K562 (cell line): Measurements from ENCODE around the gene FAM120B. TPM values are rescaled to one million over a fixed set of nuclear protein-coding genes. Genes with fewer than 3 reads are reported as not detected.

Experiments used
- BHLHE40 ChIP-seq: IDR thresholded peaks from 2 replicates; pipeline ENCODE4 v1.6.1; 2011; ENCODE audit warnings: low read length, improper control_type of control experiment
- EGR1 ChIP-seq: fragments of 450-650 bp; conservative IDR thresholded peaks from 2 replicates; pipeline ENCODE4 v1.6.1; 2017; ENCODE audit warnings: mild to moderate bottlenecking
- HCFC1 ChIP-seq: IDR thresholded peaks from 2 replicates; pipeline ENCODE4 v1.6.1; 2012; ENCODE audit warnings: low read depth, low read length, improper control_type of control experiment
- HMG20A ChIP-seq: fragments of 450-650 bp; formaldehyde crosslinking; conservative IDR thresholded peaks from 2 replicates; pipeline ENCODE4 v1.4.0; 2020; ENCODE audit warnings: mild to moderate bottlenecking, mixed read lengths
- IFI16 ChIP-seq: fragments of 250-450 bp; sonication (Bioruptor Pico); IDR thresholded peaks from 2 replicates; pipeline ENCODE4 v2.1.2; 2022; ENCODE audit warnings: mild to moderate bottlenecking, inconsistent platforms
- KAT7 ChIP-seq: sonication (generic); formaldehyde crosslinking; IDR thresholded peaks from 2 replicates; pipeline ENCODE4 v1.8.0; 2022; ENCODE audit warnings: missing genetic modification reagents, mild to moderate bottlenecking, borderline replicate concordance
- KLF16 ChIP-seq: IDR thresholded peaks from 2 replicates; pipeline ENCODE4 v1.6.1; 2016; ENCODE audit warnings: antibody characterized with exemption
- MAFG ChIP-seq: fragments of 450-650 bp; conservative IDR thresholded peaks from 2 replicates; pipeline ENCODE4 v1.6.1; 2016; ENCODE audit warnings: missing genetic modification characterization, missing compliant biosample characterization
- MECOM ChIP-seq: fragments of 250-450 bp; sonication (Bioruptor Pico); IDR thresholded peaks from 2 replicates; pipeline ENCODE4 v1.8.0; 2022; ENCODE audit warnings: inconsistent platforms
- MTA2 ChIP-seq: fragments of 450-650 bp; IDR thresholded peaks from 2 replicates; pipeline ENCODE4 v1.6.1; 2016; ENCODE audit warnings: low read depth
- NCOR1 ChIP-seq: fragments of 450-650 bp; IDR thresholded peaks from 2 replicates; pipeline ENCODE4 v1.6.1; 2016; ENCODE audit warnings: mild to moderate bottlenecking, moderate library complexity
- NFYB ChIP-seq: IDR thresholded peaks from 2 replicates; pipeline ENCODE4 v1.6.1; 2011; ENCODE audit warnings: mild to moderate bottlenecking, moderate library complexity; ENCODE audit not compliant: insufficient read length; ENCODE audit errors: extremely low read depth
- PHTF2 ChIP-seq: fragments of 250-450 bp; sonication (Bioruptor Pico); IDR thresholded peaks from 2 replicates; pipeline ENCODE4 v1.5.0; 2021; ENCODE audit warnings: mild to moderate bottlenecking
- SIRT6 ChIP-seq: IDR thresholded peaks from one replicate; pipeline ENCODE4 v1.6.1; 2012; ENCODE audit warnings: low read depth, mild to moderate bottlenecking, control low read depth, inconsistent platforms, low read length, moderate library complexity
- SPI1 ChIP-seq: IDR thresholded peaks from 2 replicates; pipeline ENCODE4 v1.6.1; 2011; ENCODE audit warnings: low read depth, low read length, control low read depth, borderline replicate concordance
- SRSF1 ChIP-seq: fragments of 200-400 bp; formaldehyde crosslinking; IDR thresholded peaks from 2 replicates; pipeline ENCODE4 v1.6.1; 2017; ENCODE audit warnings: mild to moderate bottlenecking, low read depth, low read length, moderate library complexity
- ZNF354B ChIP-seq: fragments of 250-450 bp; sonication (Bioruptor Pico); IDR thresholded peaks from 2 replicates; pipeline ENCODE4 v1.4.0; 2020
- ZNF764 ChIP-seq: fragments of 250-450 bp; sonication (Bioruptor Pico); IDR thresholded peaks from 2 replicates; pipeline ENCODE4 v1.4.0; 2020; ENCODE audit warnings: low read depth, mild to moderate bottlenecking, moderate library complexity
- polyA plus RNA-seq, 8 experiments: library from polyadenylated mRNA; depleted of rRNA in 4 of 8; stranded (reverse) in 5 of 8; unstranded in 3 of 8; fragments of >200 nt; fragmentation: Nextera tagmentation in 2 of 8; fragmentation: Illumina TruSeq in 1 of 8; extraction: Ambion mirVana in 2 of 8; extraction: Trizol in 1 of 8; gene quantifications; 2 replicates each; pipeline versions ENCODE4 v1.2.1 to v1.2.3, GENCODE V29; 2011 to 2014; ENCODE audit warnings: inconsistent platforms in 1 of 8, missing spikeins in 1 of 8
- total RNA-seq, 7 experiments: library from RNA; depleted of rRNA in 6 of 7; stranded (reverse); fragments of >200 nt in 6 of 7; fragmentation: Illumina TruSeq in 2 of 7; extraction: Trizol in 2 of 7; gene quantifications; 2 replicates each; pipeline versions ENCODE4 v1.2.1 to v1.2.3, GENCODE V29; 2011 to 2021; ENCODE audit warnings: low replicate concordance in 1 of 7
- TF ChIP-seq, protein P1 (sequence below): fragments of 250-450 bp; sonication (Bioruptor Pico); IDR thresholded peaks from 2 replicates; pipeline ENCODE4 v1.4.0; 2020; ENCODE audit warnings: mild to moderate bottlenecking, moderate library complexity
- TF ChIP-seq, protein P2 (sequence below): fragments of 250-450 bp; sonication (Bioruptor Pico); IDR thresholded peaks from 2 replicates; pipeline ENCODE4 v1.9.0; 2021; ENCODE audit warnings: mild to moderate bottlenecking
- TF ChIP-seq, protein P3 (sequence below): sonication (generic); formaldehyde crosslinking; IDR thresholded peaks from 2 replicates; pipeline ENCODE4 v1.8.0; 2022; ENCODE audit warnings: mild to moderate bottlenecking, missing genetic modification reagents, borderline replicate concordance
- TF ChIP-seq, protein P4 (sequence below): fragments of 200-800 bp; sonication (Bioruptor generic); IDR thresholded peaks from 2 replicates; pipeline ENCODE4 v1.6.1; 2017; ENCODE audit warnings: missing genetic modification characterization, missing compliant biosample characterization
- TF ChIP-seq, protein P5 (sequence below): IDR thresholded peaks from 2 replicates; pipeline ENCODE4 v1.6.1; 2011; ENCODE audit not compliant: insufficient read length; ENCODE audit errors: extremely low read depth

Gene FAM120B
- total and polyA plus RNA-seq, 9 of the 15 experiments (the other 6 are each of a cell fraction or from before 2014, with no cell fraction given), result 3.5 to 22.6 (median 14.7) TPM

DNA sequence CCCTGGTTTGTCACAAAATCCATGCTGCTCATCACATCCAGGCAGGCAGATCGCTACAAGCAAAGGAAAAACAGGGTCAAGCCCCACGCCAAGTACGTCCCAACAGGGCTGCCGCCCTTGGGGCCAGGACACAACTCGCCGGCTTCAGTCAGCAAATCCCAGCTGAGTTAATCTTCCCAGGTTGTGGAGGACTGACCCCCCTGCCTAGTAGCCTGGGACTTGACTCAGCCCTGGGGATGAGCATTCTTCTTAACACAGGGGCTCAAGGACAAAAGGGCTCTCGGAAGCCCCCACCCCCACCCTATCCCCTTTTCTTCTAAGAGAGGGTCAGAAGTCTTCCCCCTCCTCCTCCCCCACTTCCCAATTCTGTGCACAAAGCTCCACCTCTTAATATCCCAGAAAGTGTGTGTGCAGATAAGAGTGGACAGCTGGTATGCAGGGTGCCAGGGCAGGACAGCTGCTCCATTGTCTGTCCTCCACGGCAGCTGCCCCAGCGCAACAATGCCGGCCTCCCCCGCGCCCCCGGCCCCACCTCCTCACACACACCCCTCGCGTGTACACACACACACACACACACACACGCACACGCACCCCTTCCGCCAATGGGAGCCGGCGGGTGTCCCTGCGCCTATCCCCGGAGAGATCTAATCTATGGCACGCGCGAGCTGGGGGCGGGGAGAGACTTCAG is 20.2 kb upstream of the FAM120B start (continued):
- no peak for TF ChIP-seq ZNF764 (CRISPR knock-in tag)
- TF ChIP-seq MAFG (tag), result no peak
- TF ChIP-seq KAT7 (CRISPR knock-in tag), result no peak
- TF ChIP-seq SRSF1, result no peak
- TF ChIP-seq ZNF354B (CRISPR knock-in tag), result no peak
- TF ChIP-seq, protein P1, sequence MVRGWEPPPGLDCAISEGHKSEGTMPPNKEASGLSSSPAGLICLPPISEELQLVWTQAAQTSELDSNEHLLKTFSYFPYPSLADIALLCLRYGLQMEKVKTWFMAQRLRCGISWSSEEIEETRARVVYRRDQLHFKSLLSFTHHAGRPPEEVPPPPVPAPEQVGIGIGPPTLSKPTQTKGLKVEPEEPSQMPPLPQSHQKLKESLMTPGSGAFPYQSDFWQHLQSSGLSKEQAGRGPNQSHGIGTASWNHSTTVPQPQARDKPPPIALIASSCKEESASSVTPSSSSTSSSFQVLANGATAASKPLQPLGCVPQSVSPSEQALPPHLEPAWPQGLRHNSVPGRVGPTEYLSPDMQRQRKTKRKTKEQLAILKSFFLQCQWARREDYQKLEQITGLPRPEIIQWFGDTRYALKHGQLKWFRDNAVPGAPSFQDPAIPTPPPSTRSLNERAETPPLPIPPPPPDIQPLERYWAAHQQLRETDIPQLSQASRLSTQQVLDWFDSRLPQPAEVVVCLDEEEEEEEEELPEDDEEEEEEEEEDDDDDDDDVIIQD, result no peak
- TF ChIP-seq NCOR1, result no peak
- TF ChIP-seq, protein P2, sequence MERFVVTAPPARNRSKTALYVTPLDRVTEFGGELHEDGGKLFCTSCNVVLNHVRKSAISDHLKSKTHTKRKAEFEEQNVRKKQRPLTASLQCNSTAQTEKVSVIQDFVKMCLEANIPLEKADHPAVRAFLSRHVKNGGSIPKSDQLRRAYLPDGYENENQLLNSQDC, result no peak
- TF ChIP-seq MECOM (CRISPR knock-in tag), result no peak
- peak; percentile 70 for TF ChIP-seq BHLHE40
- TF ChIP-seq, protein P3, sequence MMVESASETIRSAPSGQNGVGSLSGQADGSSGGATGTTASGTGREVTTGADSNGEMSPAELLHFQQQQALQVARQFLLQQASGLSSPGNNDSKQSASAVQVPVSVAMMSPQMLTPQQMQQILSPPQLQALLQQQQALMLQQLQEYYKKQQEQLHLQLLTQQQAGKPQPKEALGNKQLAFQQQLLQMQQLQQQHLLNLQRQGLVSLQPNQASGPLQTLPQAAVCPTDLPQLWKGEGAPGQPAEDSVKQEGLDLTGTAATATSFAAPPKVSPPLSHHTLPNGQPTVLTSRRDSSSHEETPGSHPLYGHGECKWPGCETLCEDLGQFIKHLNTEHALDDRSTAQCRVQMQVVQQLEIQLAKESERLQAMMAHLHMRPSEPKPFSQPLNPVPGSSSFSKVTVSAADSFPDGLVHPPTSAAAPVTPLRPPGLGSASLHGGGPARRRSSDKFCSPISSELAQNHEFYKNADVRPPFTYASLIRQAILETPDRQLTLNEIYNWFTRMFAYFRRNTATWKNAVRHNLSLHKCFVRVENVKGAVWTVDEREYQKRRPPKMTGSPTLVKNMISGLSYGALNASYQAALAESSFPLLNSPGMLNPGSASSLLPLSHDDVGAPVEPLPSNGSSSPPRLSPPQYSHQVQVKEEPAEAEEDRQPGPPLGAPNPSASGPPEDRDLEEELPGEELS, result no peak
- TF ChIP-seq NFYB, result peak; percentile 7
- no peak for TF ChIP-seq PHTF2 (CRISPR knock-in tag)
- TF ChIP-seq SIRT6, result no peak
- no peak for TF ChIP-seq MTA2
- no peak; the same call in 1 of the 2 replicates for TF ChIP-seq SPI1
- no peak for TF ChIP-seq KLF16
- no peak for TF ChIP-seq IFI16 (CRISPR knock-in tag)
- TF ChIP-seq, protein P4, sequence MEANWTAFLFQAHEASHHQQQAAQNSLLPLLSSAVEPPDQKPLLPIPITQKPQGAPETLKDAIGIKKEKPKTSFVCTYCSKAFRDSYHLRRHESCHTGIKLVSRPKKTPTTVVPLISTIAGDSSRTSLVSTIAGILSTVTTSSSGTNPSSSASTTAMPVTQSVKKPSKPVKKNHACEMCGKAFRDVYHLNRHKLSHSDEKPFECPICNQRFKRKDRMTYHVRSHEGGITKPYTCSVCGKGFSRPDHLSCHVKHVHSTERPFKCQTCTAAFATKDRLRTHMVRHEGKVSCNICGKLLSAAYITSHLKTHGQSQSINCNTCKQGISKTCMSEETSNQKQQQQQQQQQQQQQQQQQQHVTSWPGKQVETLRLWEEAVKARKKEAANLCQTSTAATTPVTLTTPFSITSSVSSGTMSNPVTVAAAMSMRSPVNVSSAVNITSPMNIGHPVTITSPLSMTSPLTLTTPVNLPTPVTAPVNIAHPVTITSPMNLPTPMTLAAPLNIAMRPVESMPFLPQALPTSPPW (CRISPR knock-in tag), result peak; percentile 79
- TF ChIP-seq HMG20A, result no peak
- no peak for TF ChIP-seq HCFC1
- peak; percentile 21; the same call in 1 of the 2 replicates for TF ChIP-seq EGR1
- TF ChIP-seq, protein P5, sequence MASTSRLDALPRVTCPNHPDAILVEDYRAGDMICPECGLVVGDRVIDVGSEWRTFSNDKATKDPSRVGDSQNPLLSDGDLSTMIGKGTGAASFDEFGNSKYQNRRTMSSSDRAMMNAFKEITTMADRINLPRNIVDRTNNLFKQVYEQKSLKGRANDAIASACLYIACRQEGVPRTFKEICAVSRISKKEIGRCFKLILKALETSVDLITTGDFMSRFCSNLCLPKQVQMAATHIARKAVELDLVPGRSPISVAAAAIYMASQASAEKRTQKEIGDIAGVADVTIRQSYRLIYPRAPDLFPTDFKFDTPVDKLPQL, result no peak
